A673 (cell line): ENCODE measurements around the gene KMO. TPM values are rescaled to one million over a fixed set of nuclear protein-coding genes. Genes with fewer than 3 reads are reported as not detected.

Source experiments
- BruUV-seq: library from RNA; stranded (reverse); fragments of 400-500 nt; replicated peaks from 2 replicates; lab custom pipeline; 2021; lab: Mats Ljungman, UMichigan
- CTCF ChIA-PET: fragments of 300-600 bp; sonication (Branson Sonifier 250); formaldehyde crosslinking; loops from one replicate; lab custom pipeline; 2022; ENCODE audit warnings: antibody characterized with exemption; lab: Charles Lee
- POLR2A ChIA-PET: fragments of 300-600 bp; sonication (Branson Sonifier 250); formaldehyde crosslinking; loops from one replicate; lab custom pipeline; 2022; ENCODE audit warnings: antibody characterized with exemption; ENCODE audit not compliant: low non-redundant PET; lab: Charles Lee
- DNase-seq: peaks from one replicate; pipeline ENCODE4 v3.0.0-alpha.2; 2015; ENCODE audit warnings: low spot score
- H3K27ac ChIP-seq: fragments of 200-600 bp; sonication (generic); 2 replicates; pipeline ENCODE4 v1.5.1; 2016; ENCODE audit warnings: mixed run types, low read depth, mild to moderate bottlenecking, mixed read lengths, antibody characterized with exemption, low read length; ENCODE audit not compliant: poor library complexity, severe bottlenecking
- H3K27me3 ChIP-seq: fragments of 200-600 bp; sonication (generic); replicated peaks from 2 replicates; pipeline ENCODE4 v1.6.1; 2017; ENCODE audit warnings: mixed run types, low read depth, mild to moderate bottlenecking, mixed read lengths, antibody characterized with exemption, low read length; ENCODE audit not compliant: insufficient read depth, poor library complexity
- H3K36me3 ChIP-seq: fragments of 200-600 bp; sonication (generic); 2 replicates; pipeline ENCODE4 v1.6.1; 2016; ENCODE audit warnings: mixed run types, mild to moderate bottlenecking, mixed read lengths, antibody characterized with exemption, low read length; ENCODE audit not compliant: insufficient read depth, poor library complexity, severe bottlenecking
- H3K4me1 ChIP-seq: fragments of 200-600 bp; sonication (generic); 2 replicates; pipeline ENCODE4 v1.6.1; 2017; ENCODE audit warnings: mixed run types, mild to moderate bottlenecking, mixed read lengths, antibody characterized with exemption, low read length; ENCODE audit not compliant: insufficient read depth, poor library complexity, severe bottlenecking
- H3K4me3 ChIP-seq: fragments of 200-600 bp; sonication (generic); 2 replicates; pipeline ENCODE4 v1.5.1; 2016; ENCODE audit warnings: low read depth, mixed run types, mild to moderate bottlenecking, mixed read lengths, low read length; ENCODE audit not compliant: poor library complexity, severe bottlenecking
- H3K9me3 ChIP-seq: fragments of 200-600 bp; sonication (generic); 2 replicates; pipeline ENCODE4 v1.6.1; 2016; ENCODE audit warnings: mixed run types, low read depth, mild to moderate bottlenecking, mixed read lengths, antibody characterized with exemption, low read length; ENCODE audit not compliant: poor library complexity, severe bottlenecking
- CTCF ChIP-seq: fragments of 300-800, 200-600 bp; sonication (generic); conservative IDR thresholded peaks from 2 replicates; pipeline ENCODE4 v1.5.1; 2017; ENCODE audit warnings: low read depth, mild to moderate bottlenecking, antibody characterized with exemption, low read length, moderate library complexity, mixed read lengths
- EZH2 ChIP-seq: fragments of 200-600 bp; sonication (generic); IDR thresholded peaks from 2 replicates; pipeline ENCODE4 v1.6.1; 2017; ENCODE audit warnings: borderline replicate concordance, low read depth, mild to moderate bottlenecking, mixed read lengths, antibody characterized with exemption, low read length; ENCODE audit not compliant: poor library complexity, severe bottlenecking
- intact Hi-C: fragments of 100-400 bp; cut with micrococcal nuclease; formaldehyde crosslinking; loops from one replicate; pipeline ENCODE4 v1.10.0; 2022; ENCODE audit not compliant: unreplicated experiment
- total RNA-seq: library from RNA; stranded (reverse); gene quantifications from 2 replicates; pipeline ENCODE4 v1.2.3, GENCODE V29; 2021

The KMO gene
- total RNA-seq, 1 experiment from 2014 or later = 11.8 TPM

DNA sequence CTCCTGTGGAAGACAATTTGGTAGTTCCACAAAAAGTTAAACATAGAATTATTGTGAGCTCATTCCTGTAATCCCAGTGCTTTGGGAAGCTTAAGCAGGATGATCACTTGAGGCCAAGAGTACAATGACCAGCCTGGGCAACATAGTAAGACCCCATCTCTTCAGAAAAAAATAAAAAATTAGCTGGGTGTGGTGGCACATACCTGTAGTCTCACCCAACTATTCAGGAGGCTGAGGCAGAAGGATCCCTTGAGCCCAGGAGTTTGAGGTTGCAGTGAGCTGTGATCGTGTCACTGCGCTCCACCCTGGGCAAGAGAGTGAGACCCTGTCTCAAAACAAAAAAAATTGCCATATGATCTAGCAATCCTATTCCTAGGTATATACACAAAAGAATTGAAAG, 112.1 kb downstream of the KMO start:
- no peak for DNase-seq
- intact Hi-C loops = no loop called here
- H3K9me3 ChIP-seq = no peaks in the 10 kb centered on the region
- ChIA-PET POLR2A (no interaction called here), CTCF (no interaction called here)
- H3K27ac ChIP-seq = no peak overlapping the region
- H3K4me1 ChIP-seq = no peaks in the 10 kb centered on the region
- no peaks in the 10 kb centered on the region for H3K36me3 ChIP-seq
- TF ChIP-seq EZH2 (no peak), CTCF (no peak)
- no TSS peak for BruUV-seq
- H3K27me3 ChIP-seq = no peaks in the 10 kb centered on the region
- no peak overlapping the region for H3K4me3 ChIP-seq

DNA sequence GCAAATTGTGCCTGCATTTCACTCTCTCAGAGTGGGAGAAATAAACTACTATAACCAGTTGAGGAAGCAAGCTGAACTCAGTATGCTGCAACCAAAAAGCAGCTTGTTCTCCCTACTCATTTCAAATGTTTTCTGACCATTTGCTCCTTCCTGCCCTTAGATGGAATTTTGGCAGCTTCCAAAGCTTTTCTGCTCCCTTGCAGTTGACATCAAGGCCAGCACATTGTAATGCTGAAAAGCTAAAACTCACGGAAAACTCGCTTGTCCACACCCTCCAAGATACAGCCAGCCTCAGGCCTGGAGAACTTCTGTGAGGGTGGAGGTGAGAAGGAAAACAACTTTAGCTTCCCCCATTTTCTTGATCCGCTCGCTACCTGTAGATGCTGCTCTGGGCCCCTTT, 113.0 kb downstream of the KMO start:
- H3K27me3 ChIP-seq = no peaks in the 10 kb centered on the region
- BruUV-seq = no TSS peak
- no peaks in the 10 kb centered on the region for H3K9me3 ChIP-seq
- POLR2A ChIA-PET = no interaction called here
- no peaks in the 10 kb centered on the region for H3K36me3 ChIP-seq
- CTCF ChIA-PET = no interaction called here
- no peaks in the 10 kb centered on the region for H3K4me1 ChIP-seq
- no peak for DNase-seq
- no peak overlapping the region for H3K4me3 ChIP-seq
- H3K27ac ChIP-seq = no peak overlapping the region
- intact Hi-C loops = no loop called here
- TF ChIP-seq CTCF (no peak), EZH2 (no peak)

Other genes with a start within 250 kb of the KMO start
- gene RGS7, start 175.2 kb upstream of the KMO start, total RNA-seq = not detected in 2 replicates
- 73.6 and 75.4 TPM in 2 replicates for gene FH, start 12.6 kb upstream of the KMO start, total RNA-seq
- 10.6 and 11.9 TPM in 2 replicates for gene CHML, start 108.0 kb downstream of the KMO start, total RNA-seq
- 12.6 and 14.2 TPM in 2 replicates for gene OPN3, start 108.0 kb downstream of the KMO start, total RNA-seq
- not detected in 2 replicates for gene WDR64, start 119.9 kb downstream of the KMO start, total RNA-seq